Activated effector memory CD4-positive, alpha-beta T cell treated with Interleukin-2 at 50 U/mL for 16 hours (primary cell): ENCODE data around the gene TNS2.

Experiments used
- DNase-seq: peaks from one replicate; pipeline ENCODE4 v3.0.0-alpha.2; 2020

TNS2 gene

DNA sequence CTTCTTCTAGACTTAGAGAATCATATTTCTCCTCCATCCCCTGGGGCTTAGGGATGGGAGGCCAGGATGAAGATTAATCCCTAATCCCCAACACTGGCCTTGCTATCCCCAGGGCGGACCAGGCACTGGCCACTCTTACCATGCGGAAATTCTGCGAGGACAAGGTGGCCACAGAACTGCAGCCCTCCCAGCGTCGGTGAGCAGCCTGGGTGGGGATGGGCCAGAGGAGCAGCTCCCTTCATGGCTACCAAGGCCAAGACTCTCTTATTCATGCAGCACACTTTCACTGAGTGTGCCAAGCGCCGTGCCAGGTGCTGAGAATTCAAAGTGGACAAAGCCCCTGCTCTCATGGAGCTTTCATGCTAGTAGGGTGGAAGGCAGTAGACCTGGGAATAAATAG lies 7.0 kb downstream of the TNS2 start:
- DNase-seq = no peak

DNA sequence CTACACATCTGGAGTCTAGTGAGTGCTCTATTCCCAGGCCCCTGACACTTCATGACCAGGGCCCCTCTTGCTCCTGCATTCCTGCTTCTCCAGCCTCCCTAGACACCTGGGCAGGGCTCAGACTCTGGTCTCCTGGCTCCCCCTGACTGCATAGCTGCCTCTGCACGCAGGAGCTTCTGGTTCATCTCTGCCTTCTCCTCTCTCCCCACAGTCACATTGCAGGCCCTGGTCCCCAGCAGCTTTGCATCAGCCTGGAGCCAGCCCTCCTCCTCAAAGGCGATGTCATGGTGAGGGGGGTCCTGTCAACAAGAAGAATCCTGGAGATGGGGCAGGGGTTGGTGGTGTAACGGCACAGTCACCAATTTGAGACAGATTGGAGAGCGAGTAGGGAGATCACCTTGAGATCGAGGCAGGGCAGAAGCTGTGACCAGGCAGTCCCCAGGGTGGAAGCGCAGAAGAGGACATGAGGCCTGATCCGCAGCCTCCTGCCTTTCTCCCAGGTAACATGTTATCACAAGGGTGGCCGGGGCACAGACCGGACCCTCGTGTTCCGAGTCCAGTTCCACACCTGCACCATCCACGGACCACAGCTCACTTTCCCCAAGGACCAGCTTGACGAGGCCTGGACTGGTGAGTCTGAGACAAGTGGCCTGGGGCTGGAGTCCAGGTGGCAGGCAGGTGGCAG lies 8.1 kb downstream of the TNS2 start:
- no peak for DNase-seq

DNA sequence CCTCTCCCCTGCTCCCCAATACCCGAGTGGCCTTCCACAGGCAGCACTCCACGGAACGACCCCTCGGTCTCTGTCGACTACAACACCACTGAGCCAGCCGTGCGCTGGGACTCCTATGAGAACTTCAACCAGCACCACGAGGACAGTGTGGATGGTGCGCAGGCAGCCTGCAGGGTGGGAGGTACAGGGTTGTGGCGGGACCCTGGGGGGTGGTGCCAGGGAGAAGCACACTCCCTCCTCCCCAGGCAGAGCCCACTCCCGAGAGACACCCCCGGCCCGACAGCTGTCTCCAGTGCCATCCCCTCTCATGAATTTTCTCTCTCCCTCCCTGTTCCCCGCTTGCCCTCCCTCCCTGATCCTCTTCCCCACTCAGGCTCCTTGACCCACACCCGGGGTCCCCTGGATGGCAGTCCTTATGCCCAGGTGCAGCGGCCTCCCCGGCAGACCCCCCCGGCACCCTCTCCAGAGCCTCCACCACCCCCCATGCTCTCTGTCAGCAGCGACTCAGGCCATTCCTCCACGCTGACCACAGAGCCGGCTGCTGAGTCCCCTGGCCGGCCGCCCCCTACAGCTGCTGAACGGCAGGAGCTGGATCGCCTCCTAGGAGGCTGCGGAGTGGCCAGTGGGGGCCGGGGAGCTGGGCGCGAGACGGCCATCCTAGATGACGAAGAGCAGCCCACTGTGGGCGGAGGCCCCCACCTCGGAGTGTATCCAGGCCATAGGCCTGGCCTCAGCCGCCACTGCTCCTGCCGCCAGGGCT lies 9.0 kb downstream of the TNS2 start:
- no peak for DNase-seq

- DNase-seq = no peak
Observed at GRCh38 chr12:53059434-53060063, 9.7 kb downstream of the TNS2 start.

DNA sequence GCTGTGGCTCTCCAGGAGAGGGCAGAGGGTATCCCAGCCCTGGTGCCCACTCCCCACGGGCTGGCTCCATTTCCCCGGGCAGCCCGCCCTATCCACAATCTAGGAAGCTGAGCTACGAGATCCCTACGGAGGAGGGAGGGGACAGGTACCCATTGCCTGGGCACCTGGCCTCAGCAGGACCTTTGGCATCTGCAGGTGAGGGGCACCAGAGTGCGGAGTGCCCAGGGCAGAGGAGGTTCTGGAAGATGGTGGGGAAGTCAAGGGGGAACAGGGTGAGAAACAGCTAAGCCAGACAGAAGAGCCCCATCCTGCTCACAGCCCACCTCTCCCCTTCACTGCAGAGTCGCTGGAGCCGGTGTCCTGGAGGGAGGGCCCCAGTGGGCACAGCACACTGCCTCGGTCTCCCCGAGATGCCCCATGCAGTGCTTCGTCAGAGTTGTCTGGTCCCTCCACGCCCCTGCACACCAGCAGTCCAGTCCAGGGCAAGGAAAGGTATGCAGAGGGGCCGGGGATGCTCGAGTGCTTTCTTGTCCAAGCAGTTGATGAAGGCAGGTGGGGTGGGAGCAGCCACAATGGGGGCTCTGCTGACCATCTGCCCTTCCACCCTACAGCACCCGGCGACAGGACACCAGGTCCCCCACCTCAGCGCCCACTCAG lies 10.3 kb downstream of the TNS2 start:
- DNase-seq = no peak

GRCh38 chr12:53060721-53061276 lies 10.9 kb downstream of the TNS2 start:
- no peak for DNase-seq

DNA sequence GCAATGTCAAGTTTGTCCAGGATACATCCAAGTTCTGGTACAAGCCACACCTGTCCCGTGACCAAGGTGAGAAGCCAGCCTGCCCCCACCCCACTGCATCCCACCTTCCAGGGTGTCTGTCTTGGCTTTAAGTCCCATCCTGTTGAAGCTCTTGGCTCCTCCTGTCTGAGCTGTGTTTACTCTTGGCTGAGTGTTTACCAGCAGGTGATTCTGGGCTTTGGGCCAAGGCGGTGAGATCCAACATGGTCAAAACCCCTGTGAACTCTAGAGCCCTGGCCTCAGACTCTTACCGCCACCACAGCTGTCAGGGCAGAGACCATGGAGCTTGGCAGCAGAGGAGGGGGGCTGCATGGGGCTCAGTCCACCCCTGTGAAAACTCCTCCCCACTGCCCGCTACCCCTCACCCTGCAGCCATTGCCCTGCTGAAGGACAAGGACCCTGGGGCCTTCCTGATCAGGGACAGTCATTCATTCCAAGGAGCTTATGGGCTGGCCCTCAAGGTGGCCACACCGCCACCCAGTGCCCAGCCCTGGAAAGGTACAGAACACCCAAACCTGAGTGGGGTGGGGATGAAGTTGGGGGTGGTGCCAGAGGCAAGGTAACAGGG lies 11.6 kb downstream of the TNS2 start:
- DNase-seq = no peak

- no peak for DNase-seq
Observed at GRCh38 chr12:53062011-53062961, 12.4 kb downstream of the TNS2 start.

GRCh38 chr12:53062977-53063707 lies 13.3 kb downstream of the TNS2 start:
- DNase-seq = no peak

DNA sequence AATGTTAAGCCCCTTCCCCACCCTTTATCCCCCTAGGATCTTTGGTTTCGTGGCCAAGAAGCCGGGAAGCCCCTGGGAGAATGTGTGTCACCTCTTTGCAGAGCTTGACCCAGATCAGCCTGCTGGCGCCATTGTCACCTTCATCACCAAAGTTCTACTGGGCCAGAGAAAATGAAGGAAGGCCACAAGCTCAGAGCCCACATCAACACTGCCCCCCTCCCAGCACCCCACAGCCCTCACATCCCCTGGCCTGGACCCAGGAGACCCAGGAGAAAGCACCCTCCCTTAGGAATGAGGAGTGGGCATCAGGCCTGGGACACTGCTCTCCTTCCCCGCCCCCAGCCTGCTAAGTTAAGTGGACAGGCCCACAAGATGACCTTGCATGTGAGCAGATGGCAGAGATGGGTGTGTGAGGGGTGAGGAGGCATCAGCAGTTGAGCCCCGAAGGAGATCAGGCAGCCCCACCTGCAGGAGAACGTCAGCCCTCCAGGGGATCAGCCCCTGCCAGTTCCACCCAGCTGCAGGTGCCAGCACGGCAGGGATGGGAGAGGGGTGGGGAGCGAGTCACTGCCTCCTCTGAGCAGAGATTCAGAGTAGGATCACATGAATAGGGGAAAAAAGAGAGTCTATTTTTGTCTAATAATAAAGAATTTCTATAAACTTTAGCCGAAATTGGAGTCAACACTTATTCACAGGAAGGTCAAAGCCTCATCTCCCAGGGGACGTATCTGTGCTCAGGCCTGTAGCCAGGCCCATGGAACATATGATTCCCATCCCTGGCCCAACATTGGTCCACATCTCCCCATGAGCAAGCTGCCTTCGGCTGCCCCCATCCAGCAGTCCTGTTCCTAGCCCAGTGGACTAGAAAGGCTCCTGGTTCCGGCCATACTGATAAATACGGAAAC lies 14.1 kb downstream of the TNS2 start:
- no peak for DNase-seq

GRCh38 chr12:53064613-53065436 lies 15.0 kb downstream of the TNS2 start:
- no peak for DNase-seq

GRCh38 chr12:53065470-53065869 lies 15.6 kb downstream of the TNS2 start:
- no peak for DNase-seq

- peak; percentile 46 for DNase-seq
Observed at GRCh38 chr12:53065975-53066931, 16.4 kb downstream of the TNS2 start.

DNA sequence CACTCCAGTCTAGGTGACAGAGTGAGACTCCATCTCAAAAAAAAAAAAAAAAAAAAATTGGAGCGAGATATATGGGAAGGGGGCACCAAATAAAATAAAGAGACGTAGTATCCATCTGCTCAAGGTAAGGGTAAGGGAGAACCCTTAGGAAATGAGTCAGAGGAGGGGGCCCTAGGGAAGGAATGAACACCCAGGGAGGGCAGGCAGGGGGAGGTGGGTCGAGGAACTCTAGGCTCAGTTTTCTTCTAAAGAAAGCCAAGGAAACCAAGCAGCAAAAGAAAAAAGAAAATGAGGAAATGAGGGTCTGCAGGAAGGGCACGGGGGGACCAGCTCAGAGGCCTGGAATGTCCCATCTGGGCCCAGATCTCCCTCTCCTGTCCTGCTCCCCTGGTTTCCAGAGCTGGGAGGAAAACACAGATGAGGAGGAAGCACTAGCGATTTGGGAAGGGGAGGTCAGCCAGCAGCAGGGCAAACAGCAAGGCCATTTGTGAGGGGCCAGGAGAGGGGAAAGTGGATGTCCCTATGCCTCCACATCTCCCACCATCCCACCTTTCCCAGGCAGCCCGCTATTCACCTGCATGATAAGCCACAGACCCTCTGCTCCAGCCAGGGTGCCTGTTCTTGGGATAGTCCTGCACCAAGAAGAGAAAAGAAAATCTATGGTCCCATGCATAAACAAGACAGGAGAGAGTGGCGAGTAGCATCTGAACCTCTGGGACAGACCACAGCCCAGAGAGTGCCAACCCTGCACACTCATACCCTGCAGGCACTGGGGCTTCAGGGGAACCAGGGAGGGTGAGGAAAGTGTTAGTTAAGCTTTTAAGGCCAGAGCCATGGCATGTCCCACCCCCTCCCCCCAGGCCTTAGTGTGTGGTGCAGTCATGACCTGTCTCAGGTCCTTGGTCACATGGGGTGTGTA lies 17.5 kb downstream of the TNS2 start:
- DNase-seq = no peak

- DNase-seq = no peak
Observed at GRCh38 chr12:53067993-53068770, 18.3 kb downstream of the TNS2 start.
